HCT116 (cell line): ENCODE results near the gene POU3F4.

Experiments
- CTCF ChIP-seq, 3 experiments: fragments of 200-600 bp in 1 of 3; sonication (generic) in 1 of 3; IDR thresholded peaks in 2 of 3; conservative IDR thresholded peaks in 1 of 3; 2 replicates each; pipeline ENCODE4 v1.5.1; 2012 to 2017; ENCODE audit warnings: low read depth in 2 of 3, low read length in 2 of 3, antibody characterized with exemption in 1 of 3, borderline replicate concordance in 1 of 3, control low read depth in 1 of 3, mild to moderate bottlenecking in 1 of 3, mixed read lengths in 1 of 3, mixed run types in 1 of 3, moderate library complexity in 1 of 3; ENCODE audit not compliant: insufficient read depth in 1 of 3
- EZH2 ChIP-seq: fragments of 200-600 bp; sonication (generic); IDR thresholded peaks from 2 replicates; pipeline ENCODE4 v1.6.1; 2017; ENCODE audit warnings: antibody characterized with exemption, mixed run types
- POLR2AphosphoS5 ChIP-seq: IDR thresholded peaks from 2 replicates; pipeline ENCODE4 v1.6.1; 2011; ENCODE audit warnings: mild to moderate bottlenecking, low read depth, low read length, moderate library complexity
- SIN3A ChIP-seq: IDR thresholded peaks from 2 replicates; pipeline ENCODE4 v1.6.1; 2012; ENCODE audit warnings: low read depth
- ZBTB33 ChIP-seq: IDR thresholded peaks from 2 replicates; pipeline ENCODE4 v1.6.1; 2011; ENCODE audit warnings: mild to moderate bottlenecking, low read length, moderate library complexity; ENCODE audit not compliant: insufficient replicate concordance; ENCODE audit errors: extremely low read depth

GRCh38 chrX:83501003-83501402, 7.1 kb upstream of the POU3F4 start:
- TF ChIP-seq CTCF (IDR thresholded peaks at IDR 0.05 in 2 of 3, conservative IDR thresholded peaks at IDR 0.05 in 1 of 3; ENCODE audit: borderline replicate concordance in 1 of 3, insufficient read depth in 1 of 3, low read depth in 2 of 3, low read length in 2 of 3) (no peak), EZH2 (no peak), ZBTB33 (no peak), POLR2AphosphoS5 (no peak), SIN3A (no peak)
